Thoracic aorta (tissue), 2 donors: Measurements from ENCODE around the gene SELENOO. TPM values are rescaled to one million over a fixed set of nuclear protein-coding genes. Genes with fewer than 3 reads are reported as not detected.

Experiments used
- ATAC-seq: fragments of 150-250 bp; one replicate; pipeline ENCODE4 v1.8.0; 2017; ENCODE audit warnings: low read depth; ENCODE audit not compliant: insufficient number of reproducible peaks, low FRiP score
- DNase-seq: peaks from one replicate; pipeline ENCODE4 v3.0.0-alpha.2; 2020; ENCODE audit warnings: low spot score
- H3K27ac ChIP-seq, 2 donors: fragments of 200-600 bp; sonication (generic); 1 replicate in 1 of 2; 2 replicates in 1 of 2; pipeline ENCODE4 v1.5.1; 2016; ENCODE audit warnings: mild to moderate bottlenecking in 2 of 2, moderate library complexity in 2 of 2
- H3K27me3 ChIP-seq: fragments of 200-600 bp; sonication (generic); replicated peaks from 2 replicates; pipeline ENCODE4 v1.6.0; 2016; ENCODE audit warnings: mild to moderate bottlenecking; ENCODE audit not compliant: insufficient read depth
- H3K36me3 ChIP-seq: fragments of 200-600 bp; sonication (generic); one replicate; pipeline ENCODE4 v1.5.1; 2016
- H3K4me1 ChIP-seq, 2 donors: fragments of 200-600 bp; sonication (generic); 1 replicate in 1 of 2; 2 replicates in 1 of 2; pipeline versions ENCODE4 v1.5.1 to v1.6.0; 2016; ENCODE audit warnings: low read depth in 2 of 2, mild to moderate bottlenecking in 1 of 2; ENCODE audit not compliant: control insufficient read depth in 1 of 2
- H3K4me3 ChIP-seq: fragments of 200-600 bp; sonication (generic); 2 replicates; pipeline ENCODE4 v1.5.1; 2016; ENCODE audit warnings: mild to moderate bottlenecking
- H3K9me3 ChIP-seq: fragments of 200-600 bp; sonication (generic); 2 replicates; pipeline ENCODE4 v1.5.1; 2016
- CTCF ChIP-seq: fragments of 200-600 bp; sonication (generic); IDR thresholded peaks from one replicate; pipeline ENCODE4 v1.5.1; 2019; ENCODE audit warnings: antibody characterized with exemption
- total RNA-seq, 2 donors: library from RNA; depleted of rRNA; stranded (reverse); fragments of >200 nt; gene quantifications; one replicate each; pipeline versions ENCODE4 v1.1.0 to v1.2.3, GENCODE V29; 2016

SELENOO gene
- total RNA-seq, 2 donors from 2014 or later: 25.6 to 41.0 TPM

GRCh38 chr22:50253941-50254340, 53.1 kb downstream of the SELENOO start:
- H3K27me3 ChIP-seq: no peaks in the 10 kb centered on the region
- H3K4me3 ChIP-seq: no peak overlapping the region
- no peak for DNase-seq
- H3K9me3 ChIP-seq: no peaks in the 10 kb centered on the region
- no peaks in the 10 kb centered on the region for H3K36me3 ChIP-seq
- no peak overlapping the region for H3K27ac ChIP-seq
- TF ChIP-seq CTCF: no peak
- H3K4me1 ChIP-seq: peaks cover 13 to 30% of the 10 kb centered on the region in 2 donors
- no peak for ATAC-seq

- Histone ChIP-seq H3K36me3 (no peaks in the 10 kb centered on the region), H3K4me1 (peaks cover 6 to 22% of the 10 kb centered on the region in 2 donors), H3K4me3 (no peak overlapping the region), H3K27ac (no peak overlapping the region), H3K27me3 (no peaks in the 10 kb centered on the region), H3K9me3 (no peaks in the 10 kb centered on the region)
- no peak for DNase-seq
- TF ChIP-seq CTCF: no peak
- ATAC-seq: no peak
Measured at GRCh38 chr22:50255099-50255498, 54.3 kb downstream of the SELENOO start.

GRCh38 chr22:50255607-50256006, 54.8 kb downstream of the SELENOO start:
- no peak overlapping the region for H3K27ac ChIP-seq
- H3K4me1 ChIP-seq: peaks cover 4 to 21% of the 10 kb centered on the region in 2 donors
- DNase-seq: no peak
- TF ChIP-seq CTCF: no peak
- H3K27me3 ChIP-seq: no peaks in the 10 kb centered on the region
- ATAC-seq: no peak
- H3K9me3 ChIP-seq: no peaks in the 10 kb centered on the region
- no peaks in the 10 kb centered on the region for H3K36me3 ChIP-seq
- H3K4me3 ChIP-seq: no peak overlapping the region

- DNase-seq: no peak
- Histone ChIP-seq H3K4me3 (no peak overlapping the region), H3K36me3 (no peaks in the 10 kb centered on the region), H3K27ac (no peak overlapping the region), H3K27me3 (no peaks in the 10 kb centered on the region), H3K4me1 (peaks cover 8 to 20% of the 10 kb centered on the region in 2 donors), H3K9me3 (no peaks in the 10 kb centered on the region)
- ATAC-seq: no peak
- no peak for TF ChIP-seq CTCF
Measured at GRCh38 chr22:50256258-50256862, 55.5 kb downstream of the SELENOO start.

- Histone ChIP-seq H3K9me3 (no peaks in the 10 kb centered on the region), H3K4me3 (no peak overlapping the region), H3K27ac (no peak overlapping the region), H3K4me1 (peaks cover 10 to 14% of the 10 kb centered on the region in 2 donors), H3K36me3 (no peaks in the 10 kb centered on the region), H3K27me3 (peaks cover under 1% of the 10 kb centered on the region)
- ATAC-seq (no peak), DNase-seq (no peak)
- no peak for TF ChIP-seq CTCF
Measured at GRCh38 chr22:50257041-50257440, 56.2 kb downstream of the SELENOO start.
